Activated CD8-positive, alpha-beta memory T cell treated with anti-CD3 and anti-CD28 coated beads, Interleukin-2, amount 50 U/mL, for 24 hours (primary cell): ENCODE data around the gene SAG.
"Not testable (repeated sequence)": the region's sequence is repeated elsewhere in the genome, so short reads cannot be mapped to it uniquely, and the experiment has no call there.

ENCODE experiments used
- DNase-seq: peaks from one replicate; pipeline ENCODE4 v3.0.0-alpha.2; 2020; ENCODE audit errors: extremely low read depth

The SAG gene

DNA sequence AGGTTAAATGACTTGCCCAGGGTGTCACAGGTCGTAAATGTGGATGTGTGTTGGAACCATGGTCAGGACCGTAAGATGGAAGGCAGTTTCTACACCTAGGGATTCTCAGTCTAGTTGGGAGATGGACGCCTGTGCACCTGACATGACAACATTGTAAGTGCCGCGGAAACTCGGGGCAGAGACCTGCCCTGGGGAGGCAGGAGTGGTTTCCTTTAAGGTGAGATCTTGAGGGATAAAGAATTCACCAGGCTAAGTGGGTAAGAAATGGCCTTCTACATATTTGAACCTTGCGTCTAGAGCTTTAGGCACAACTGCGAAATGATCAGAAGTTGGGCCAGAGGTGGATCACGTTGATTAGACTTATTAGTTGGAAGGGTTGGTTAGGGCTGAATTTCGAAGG lies 48.3 kb downstream of the SAG start:
- DNase-seq = no peak

DNA sequence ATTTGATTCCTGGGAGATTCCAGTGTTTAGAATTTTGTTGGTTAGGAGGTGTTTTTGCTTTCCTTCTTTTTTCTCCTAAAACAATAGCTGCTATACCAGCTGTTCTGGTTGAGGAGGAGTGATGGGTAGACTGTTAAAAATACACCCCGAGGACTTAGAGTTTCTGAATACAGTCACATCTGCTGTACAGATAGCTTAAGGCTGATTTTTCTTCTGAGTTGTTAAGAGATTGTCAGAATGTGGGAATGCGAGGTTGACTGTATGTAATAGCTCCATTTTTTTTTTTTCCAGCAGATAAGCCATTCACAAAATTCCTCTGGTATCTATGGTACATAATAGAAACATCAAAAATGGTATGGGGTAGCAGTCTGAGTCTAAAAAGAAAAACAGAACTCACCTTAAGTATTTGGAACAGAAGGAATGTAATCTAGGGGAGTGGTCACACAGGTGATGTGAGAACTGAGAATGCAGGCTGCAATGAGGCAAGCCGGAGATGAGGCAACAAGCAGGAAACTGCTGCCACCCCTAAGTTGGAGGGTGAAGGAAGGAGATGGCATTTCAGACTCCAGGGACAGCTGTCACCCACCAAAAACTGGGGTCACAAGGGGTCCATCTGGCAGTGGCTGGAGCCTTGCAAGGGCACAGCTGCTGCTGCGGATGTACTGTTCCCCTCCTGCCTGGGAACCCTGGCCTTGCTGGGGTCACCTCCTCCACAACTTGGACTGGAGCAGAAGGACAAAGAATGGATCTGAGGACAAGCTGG lies 49.1 kb downstream of the SAG start:
- no peak for DNase-seq

DNA sequence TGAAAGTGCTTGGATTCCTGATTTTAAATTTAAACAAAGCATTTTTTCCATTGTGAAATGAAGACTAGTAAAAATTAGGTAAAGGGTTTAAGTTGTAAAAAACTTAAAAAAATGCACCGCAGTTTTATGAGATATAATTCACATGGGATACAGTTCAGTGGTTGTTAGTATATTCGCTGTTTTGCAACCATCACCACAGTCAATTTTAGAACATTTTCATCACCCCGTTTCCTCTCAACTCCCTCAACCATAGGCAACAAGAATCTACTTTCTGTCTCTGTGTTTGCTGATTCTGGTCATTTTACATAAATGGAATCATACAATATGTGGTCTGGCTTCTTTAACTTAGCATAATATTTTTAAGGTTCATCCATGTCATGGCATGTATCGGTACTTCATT lies 50.7 kb downstream of the SAG start:
- no peak for DNase-seq

DNA sequence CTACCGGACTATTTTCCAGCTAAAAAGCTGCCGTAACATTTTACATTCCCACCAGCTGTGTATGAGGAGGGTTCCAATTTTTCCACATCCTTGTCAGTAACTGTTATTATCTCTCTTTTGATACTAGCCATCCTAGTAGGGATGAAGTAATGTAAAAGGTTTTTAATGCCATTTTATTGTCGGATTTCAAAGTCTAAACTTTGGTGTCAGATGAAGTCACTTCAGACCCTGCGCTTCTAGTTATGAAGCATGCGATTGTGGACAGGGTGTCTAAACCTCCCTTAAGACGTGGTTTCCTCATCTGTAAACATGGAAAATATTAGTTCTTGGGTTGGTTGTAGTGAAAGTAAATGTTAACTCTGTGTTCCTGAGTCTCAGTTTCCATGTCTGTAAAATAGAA lies 51.3 kb downstream of the SAG start:
- no peak for DNase-seq

DNA sequence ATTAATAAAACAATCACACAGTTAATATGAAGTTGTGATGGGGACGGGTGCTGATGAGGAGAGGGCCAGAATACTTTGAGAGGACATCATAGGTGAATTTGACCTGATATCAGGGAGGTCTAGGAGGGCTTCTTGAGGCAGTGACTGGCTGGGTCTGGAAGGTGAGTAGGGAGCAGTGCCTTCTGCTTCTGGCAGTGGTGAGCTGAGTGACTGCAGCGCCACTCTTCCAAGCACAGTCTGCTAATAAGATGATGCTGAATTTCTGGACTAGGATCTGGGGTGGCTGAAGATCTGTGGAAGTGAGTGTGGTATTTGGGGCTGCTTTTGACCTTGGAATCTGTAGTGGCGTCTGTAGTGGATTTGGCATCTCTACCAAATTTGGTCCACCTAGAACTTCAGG lies 52.2 kb downstream of the SAG start:
- DNase-seq = no peak

DNA sequence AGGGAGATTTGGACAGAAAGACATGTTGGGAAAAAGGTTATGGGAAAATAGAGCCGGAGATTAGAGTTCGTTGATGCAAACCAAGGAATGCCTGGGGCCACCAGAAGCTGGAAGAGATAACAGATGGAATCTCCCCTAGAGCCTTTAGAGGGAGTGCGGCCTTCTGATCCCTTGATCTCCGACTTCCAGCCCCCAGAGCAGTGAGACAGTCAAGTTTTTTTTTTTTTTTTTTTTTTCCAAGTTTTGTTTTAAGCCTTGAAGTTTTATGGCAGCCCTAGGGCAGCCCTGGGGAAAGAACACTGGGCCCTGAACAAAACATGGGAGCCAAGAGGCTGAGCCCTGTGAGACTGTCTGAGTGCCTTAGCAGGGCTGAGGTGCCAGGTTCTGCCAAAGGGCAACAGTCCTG lies 53.2 kb downstream of the SAG start:
- DNase-seq = no peak

DNA sequence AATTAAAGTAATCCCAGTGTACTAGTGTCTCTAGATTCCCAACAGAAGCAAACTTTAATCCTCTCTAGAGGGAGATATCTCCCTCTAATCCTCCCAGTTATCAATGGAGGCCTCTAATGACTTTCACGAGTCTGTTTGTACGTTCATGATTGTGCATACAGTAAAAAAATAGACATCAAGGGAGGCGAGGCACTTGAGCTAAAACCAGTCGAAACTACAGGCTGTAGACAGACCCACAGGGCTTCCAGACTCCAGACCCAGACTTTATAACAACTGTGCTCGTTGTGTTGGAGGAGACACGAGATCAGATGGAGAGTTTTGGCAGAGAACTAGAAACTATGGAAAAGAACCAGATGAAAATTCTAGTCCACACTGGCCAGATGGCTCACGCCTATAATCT lies 53.7 kb downstream of the SAG start:
- DNase-seq = no peak

DNA sequence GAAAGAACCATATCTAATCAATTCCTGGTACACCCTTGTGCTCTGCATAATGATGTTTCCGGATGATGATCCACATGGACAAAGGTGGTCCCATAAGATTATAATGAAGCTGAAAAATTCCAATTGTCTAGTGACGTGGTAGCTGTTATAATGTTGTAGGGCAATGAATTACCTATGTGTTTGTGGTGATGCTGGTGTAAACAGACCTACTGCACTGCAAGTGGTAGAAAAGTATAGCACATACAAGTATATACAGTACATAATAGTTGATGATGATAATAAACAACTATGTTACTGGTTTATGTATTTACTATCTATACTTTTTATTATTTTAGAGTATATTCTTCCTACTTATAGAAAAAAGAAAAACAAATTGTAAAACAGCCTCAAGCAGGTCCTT lies 55.1 kb downstream of the SAG start:
- DNase-seq = no peak

DNA sequence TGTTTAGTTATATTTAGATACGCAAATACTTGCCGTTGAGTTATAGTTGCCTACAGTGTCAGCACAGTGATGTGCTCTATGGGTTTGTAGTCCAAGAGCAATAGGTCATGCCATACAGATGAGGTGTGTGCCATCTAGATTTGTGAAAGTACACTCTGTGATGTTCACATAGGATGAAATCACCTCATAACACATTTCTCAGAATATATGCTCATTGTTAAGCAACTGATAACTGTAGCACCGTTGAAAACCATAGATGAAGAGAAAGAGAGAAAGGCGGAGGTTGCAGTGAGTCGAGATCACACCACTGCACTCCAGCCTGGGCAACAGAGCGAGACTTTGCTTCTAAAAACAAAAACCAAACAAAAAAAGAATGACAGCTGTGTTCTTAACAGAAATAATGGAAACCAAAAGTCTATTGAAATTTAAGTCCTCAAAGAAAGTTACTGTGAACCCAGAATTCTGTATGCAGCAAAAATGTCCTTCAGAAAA lies 56.2 kb downstream of the SAG start:
- DNase-seq = no peak

DNA sequence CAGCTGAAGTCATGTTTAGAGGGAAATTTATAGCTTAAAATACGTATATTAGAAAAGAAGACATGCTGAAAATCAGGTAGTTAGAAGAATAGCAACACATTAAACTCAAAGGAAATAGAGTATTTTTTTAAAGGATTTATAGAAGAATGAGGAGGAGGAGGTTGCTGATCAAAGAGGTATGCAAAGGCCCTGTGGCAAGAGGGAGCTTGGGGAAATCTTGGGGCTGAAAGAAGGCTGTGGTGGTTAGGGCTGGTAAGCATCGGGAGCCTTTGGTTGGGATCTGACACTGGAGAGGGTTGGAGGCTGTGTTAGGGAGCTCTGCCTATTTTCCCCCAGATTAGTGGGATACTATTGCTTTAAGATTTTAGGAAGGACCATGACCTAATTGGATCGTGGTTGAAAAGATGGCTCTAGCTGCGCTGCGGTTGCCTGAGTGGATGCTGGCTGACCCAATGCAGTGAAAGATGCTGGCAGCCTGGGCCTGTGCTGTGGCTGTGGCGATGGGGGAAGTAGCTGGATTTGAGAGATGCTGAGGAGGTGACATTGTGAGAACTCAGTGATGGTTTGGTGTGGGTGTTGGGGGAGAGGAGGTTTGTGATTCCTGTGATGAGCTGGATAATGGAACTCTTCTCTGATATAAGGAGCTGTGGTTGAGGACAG lies 58.4 kb downstream of the SAG start:
- no peak for DNase-seq

DNA sequence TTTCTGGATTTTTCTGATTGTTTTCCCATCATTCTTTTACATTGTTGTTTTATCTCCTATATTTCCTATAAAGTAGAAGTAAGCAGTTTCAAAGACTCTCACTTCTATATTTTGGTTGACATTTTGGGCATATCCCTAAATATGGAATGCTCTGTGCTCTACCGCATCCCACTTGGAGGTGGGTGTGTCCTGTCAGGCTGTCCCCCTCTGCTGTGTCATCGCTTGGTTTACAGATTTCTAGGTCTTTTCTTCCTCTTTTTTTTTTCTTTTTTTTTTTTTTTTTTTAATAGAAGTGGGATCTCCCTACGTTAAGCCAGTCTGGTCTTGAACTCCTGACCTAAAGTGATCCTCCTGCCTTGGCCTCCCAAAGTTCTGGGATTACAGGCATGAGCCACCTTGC lies 60.0 kb downstream of the SAG start:
- no peak for DNase-seq

DNA sequence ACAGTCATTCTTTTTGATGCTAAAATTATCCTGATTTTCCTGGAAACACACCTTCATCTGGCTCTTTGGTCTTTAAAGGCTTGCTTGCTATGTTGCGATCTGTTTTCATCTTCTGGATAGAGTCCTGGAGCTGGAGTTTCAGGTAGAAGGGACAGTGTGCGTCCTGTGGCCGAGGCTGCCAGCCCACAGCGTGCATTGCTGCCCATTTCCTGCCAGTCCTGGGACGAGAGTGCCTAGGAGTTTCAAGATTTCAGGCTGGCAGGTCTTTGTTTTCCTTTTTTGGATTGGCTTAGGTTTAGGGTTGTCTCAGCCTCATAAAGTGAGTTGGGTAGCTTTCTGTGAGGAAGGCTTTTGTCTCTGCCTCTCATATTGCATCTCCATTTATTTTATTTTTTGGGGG lies 61.1 kb downstream of the SAG start:
- DNase-seq = no peak

DNA sequence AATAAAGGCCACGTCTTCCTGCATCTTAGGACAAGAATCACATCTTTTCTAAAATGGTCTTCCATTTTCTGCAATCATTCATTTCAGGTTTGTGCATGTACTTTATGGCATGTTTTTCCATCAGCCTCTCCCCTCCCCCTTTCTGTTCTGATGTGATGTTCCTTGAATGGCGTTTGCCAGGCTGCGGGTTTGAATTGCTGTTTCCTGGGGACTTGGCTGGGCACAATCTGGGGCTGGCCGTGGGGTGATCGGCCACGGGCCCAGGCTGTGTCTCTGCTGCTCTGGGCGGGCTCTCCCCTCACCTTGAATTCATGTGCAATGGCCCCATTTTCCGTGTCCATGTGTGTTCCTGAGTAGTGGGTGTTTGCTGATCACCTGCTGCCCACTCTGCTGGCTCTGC lies 61.8 kb downstream of the SAG start:
- no peak for DNase-seq

DNA sequence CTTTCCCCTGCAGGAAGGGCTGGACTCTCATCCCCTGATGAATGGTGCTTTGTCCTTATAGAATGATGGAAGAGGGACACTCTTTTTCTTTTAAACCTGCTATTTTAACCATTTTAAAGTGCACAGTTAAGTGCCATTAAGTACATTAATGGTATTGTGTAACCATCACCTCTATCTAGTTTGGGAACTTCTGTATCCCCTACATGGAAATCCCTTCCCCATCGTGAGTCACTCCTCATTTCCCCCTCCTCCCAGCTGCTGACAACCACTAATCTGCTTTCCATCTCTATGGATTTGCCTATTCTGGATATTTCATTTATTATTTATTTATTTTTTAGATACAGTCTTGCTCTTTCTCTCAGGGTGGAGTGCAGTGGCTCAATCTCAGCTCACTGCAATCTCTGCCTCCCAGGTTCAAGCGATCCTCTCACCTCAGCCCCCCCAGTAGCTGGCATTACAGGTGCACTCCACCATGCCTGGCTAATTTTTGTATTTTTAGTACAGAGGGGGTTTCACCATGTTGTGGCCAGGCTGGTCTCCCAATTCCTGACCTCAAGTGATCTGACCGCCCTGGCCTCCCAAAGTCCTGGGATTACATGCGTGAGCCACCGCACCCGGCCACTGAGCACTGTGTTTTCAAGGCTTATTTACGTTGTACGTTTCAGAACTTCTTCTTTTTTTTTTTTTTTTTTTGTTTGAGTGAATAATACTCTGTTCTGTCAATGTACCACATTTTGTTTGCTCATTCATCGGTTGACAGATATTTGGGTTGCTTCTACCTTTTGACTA lies 62.5 kb downstream of the SAG start:
- DNase-seq = no peak

DNA sequence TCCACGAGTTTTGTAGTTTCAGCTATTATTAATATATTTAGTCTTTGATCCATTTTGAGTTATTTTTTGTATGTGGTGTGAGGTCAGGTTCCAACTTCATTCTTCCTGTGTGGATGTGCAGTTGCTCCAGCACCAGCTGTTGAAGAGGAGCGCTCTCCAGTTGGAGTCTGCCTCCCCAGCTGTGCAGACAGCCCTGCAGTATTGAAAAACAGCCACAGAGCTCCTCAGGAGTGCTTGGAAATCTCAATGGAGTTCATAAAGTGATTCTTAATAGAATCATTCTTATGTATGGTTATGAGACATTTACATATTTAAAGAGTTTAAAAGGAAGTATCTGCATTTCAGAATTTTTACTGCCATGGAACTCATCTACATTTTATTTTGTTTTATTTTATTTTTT lies 64.0 kb downstream of the SAG start:
- no peak for DNase-seq

DNA sequence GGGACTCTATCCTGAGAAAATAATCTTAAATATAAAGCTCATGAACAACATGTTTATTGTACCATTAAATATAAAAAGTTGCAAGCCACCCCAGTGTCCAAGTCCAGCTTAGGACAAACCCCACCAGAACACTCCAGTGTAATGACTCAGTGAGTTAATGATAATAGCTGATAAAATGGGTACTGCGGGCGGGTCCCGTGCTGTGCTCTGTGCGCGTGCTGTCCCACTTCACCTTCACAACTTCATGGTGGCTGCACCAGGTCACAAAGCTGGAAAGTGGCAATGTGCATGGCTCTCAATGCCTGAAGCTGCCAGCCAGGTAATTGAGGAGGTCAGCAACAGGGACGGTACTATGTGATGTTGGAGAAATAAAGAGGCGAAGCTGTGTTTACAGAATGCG lies 65.2 kb downstream of the SAG start:
- DNase-seq = no peak

DNA sequence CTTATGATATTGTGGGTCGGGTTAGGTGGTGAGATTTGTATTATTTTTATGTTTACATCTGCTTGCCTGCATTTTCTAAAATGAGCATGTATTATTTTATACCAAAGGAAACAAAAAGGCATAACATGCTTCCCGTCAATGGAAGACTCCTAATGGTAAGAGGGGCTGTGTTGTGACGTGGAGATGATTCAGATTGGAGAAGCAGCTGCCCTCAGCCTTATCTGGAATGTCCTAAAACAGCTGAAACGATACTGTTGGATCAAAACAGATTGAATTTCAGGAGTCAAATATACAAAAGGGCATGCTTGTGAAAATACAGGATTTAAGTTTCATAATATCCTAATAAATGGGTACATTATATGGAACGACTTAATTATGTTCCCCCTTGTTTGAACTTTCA lies 65.7 kb downstream of the SAG start:
- no peak for DNase-seq

DNA sequence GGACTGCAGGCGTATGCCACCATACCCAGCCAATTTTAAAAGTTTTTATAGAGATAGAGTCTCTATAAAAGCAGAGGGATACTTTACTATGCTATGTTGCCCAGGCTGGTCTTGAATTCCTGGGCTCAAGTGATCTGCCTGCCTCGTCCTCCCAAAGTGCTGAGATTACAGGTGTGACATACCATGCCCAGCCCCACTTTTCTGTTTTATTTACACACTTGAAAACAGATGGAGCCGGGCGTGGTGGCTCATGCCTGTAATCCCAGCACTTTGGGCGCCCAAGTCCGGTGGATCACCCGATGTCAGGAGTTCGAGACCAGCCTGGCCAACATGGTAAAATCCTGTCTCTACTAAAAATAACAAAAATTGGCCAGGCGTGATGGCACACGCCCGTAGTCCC lies 67.2 kb downstream of the SAG start:
- DNase-seq = not testable (repeated sequence)

DNA sequence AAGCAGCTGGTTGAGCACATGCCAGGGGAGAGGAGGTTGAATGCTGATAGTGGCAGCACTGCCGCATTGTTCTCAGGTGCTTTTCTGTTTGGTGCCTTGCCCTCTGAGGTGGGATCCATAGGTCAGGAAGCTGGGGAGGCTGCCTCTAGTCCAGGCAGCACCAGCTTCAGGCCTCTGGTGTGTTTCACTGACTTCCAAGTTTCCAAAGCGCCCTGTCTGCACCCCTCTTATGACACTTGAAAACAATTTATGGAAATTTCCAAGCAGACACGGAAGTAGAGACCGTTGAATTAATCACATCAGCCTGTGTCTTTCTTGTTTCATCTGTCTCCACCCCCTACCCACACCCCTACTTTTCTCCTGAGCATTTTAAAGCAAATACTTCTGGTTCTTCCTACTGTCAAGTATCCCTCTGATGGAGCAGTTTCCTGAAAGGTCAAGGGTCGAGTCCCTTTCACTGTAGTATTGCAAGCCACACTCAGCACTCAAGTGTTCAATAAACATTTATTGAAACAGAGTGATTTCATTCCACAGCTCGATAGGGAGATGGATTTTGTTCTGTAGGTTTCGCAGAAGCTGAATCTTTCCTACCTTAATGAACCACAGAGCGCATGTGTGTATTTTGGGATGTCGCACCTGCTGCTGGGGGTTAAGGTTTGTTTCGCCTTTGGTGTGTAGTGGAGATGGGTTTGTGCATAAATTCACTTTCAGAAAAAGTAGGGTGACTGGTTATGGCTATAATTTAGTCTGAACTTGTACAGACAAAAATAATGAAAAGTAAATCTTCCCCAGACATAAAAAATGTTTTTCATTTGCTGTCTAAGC lies 68.1 kb downstream of the SAG start:
- no peak for DNase-seq

DNA sequence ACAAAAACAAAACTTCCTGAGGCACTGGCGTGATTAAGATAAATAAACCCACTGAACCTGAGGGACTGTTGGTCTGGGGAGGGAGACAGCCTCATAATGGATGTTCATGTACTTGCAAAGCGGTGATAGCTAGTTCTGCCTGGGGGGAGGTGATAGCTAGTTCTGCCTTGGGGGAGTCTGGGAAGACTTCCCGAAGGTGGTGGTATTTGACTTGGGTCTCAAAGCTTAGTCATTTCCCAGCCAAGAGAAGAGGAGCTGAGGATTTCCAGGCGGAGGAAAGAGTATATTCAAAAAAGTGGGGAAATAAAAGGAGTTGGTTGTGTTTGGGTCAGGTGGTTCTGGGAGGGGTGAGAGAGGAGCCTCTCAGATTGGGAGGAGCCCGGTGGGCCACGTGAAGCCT lies 71.4 kb downstream of the SAG start:
- DNase-seq = no peak

DNA sequence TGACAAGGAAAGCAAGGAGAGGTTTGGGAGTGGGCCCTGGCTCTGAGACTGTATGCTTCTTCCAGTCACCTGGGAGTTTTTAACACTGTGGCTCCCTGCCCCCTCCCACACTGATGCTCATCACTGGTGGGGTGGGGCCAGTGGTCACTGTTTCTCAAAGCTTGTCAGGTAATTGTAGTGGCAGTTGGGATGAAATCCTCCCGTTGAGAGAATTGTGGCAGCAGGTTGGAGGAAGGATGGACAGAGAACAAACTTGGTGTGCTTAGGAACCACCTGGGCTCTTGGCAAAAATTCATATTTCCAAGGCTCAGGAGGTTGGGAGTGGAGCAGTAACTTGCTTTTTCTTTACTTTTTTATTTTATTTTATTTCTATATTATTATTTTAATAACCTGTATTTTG lies 71.8 kb downstream of the SAG start:
- no peak for DNase-seq
